NCI-H82 (cell line): ENCODE measurements around the gene SAMD4A.

Experiments
- DNase-seq: peaks from one replicate; lab custom pipeline; 2025; lab: John Stamatoyannopoulos, UW

Gene SAMD4A

GRCh38 chr14:54685286-54685845 lies 118.4 kb downstream of the SAMD4A start:
- no peak for DNase-seq

- no peak for DNase-seq
These were observed 119.4 kb downstream of the SAMD4A start for GRCh38 chr14:54686219-54686870.

- no peak for DNase-seq
These were observed 120.2 kb downstream of the SAMD4A start for GRCh38 chr14:54686871-54687749.

GRCh38 chr14:54687750-54688119 lies 120.8 kb downstream of the SAMD4A start:
- DNase-seq = no peak

GRCh38 chr14:54688229-54688628 lies 121.3 kb downstream of the SAMD4A start:
- DNase-seq = no peak

- DNase-seq = no peak
These were observed 123.0 kb downstream of the SAMD4A start for GRCh38 chr14:54689928-54690327.

- DNase-seq = no peak
These were observed 124.0 kb downstream of the SAMD4A start for GRCh38 chr14:54690887-54691286.

- peak; percentile 73 for DNase-seq
These were observed 124.8 kb downstream of the SAMD4A start for GRCh38 chr14:54691525-54692283.

GRCh38 chr14:54692284-54692772 lies 125.4 kb downstream of the SAMD4A start:
- DNase-seq = no peak

GRCh38 chr14:54693761-54694160 lies 126.8 kb downstream of the SAMD4A start:
- DNase-seq = no peak

- no peak for DNase-seq
These were observed 128.3 kb downstream of the SAMD4A start for GRCh38 chr14:54695196-54695595.

- DNase-seq = no peak
These were observed 130.1 kb downstream of the SAMD4A start for GRCh38 chr14:54697001-54697400.

GRCh38 chr14:54697803-54698202 lies 130.9 kb downstream of the SAMD4A start:
- DNase-seq = no peak

GRCh38 chr14:54698501-54698900 lies 131.6 kb downstream of the SAMD4A start:
- DNase-seq = peak; percentile 90

- peak; percentile 40 for DNase-seq
These were observed 132.1 kb downstream of the SAMD4A start for GRCh38 chr14:54698966-54699530.

GRCh38 chr14:54699735-54700134 lies 132.8 kb downstream of the SAMD4A start:
- no peak for DNase-seq

- no peak for DNase-seq
These were observed 133.8 kb downstream of the SAMD4A start for GRCh38 chr14:54700717-54701116.

GRCh38 chr14:54702014-54702491 lies 135.1 kb downstream of the SAMD4A start:
- DNase-seq = no peak

- no peak for DNase-seq
These were observed 135.6 kb downstream of the SAMD4A start for GRCh38 chr14:54702492-54702891.

GRCh38 chr14:54703082-54703481 lies 136.2 kb downstream of the SAMD4A start:
- DNase-seq = no peak

GRCh38 chr14:54703724-54704123 lies 136.8 kb downstream of the SAMD4A start:
- no peak for DNase-seq

- no peak for DNase-seq
These were observed 137.8 kb downstream of the SAMD4A start for GRCh38 chr14:54704768-54705167.
